GM23338 (cell line): ENCODE data around the gene NTRK3. TPM values are rescaled to one million over a fixed set of nuclear protein-coding genes. Genes with fewer than 3 reads are reported as not detected.

Experiments used
- ATAC-seq: fragments of 200-7000 bp; cut with Tn5 transposase; 3 replicates; pipeline ENCODE4 v1.9.1; 2020
- DNase-seq: peaks from one replicate; pipeline ENCODE4 v3.0.0-alpha.2; 2015; ENCODE audit warnings: low spot score
- H2AFZ ChIP-seq: fragments of 200-600 bp; sonication (generic); 2 replicates; pipeline ENCODE4 v1.8.0; 2016; ENCODE audit warnings: antibody characterized with exemption, mild to moderate bottlenecking, moderate library complexity
- H3F3A ChIP-seq: fragments of 200-600 bp; sonication (generic); replicated peaks from 2 replicates; pipeline ENCODE4 v1.8.0; 2017; ENCODE audit warnings: antibody characterized with exemption, mixed run types, low read depth
- H3K27ac ChIP-seq: fragments of 200-600 bp; sonication (generic); 2 replicates; pipeline ENCODE4 v1.6.1; 2016; ENCODE audit warnings: low read depth
- H3K27me3 ChIP-seq: fragments of 200-600 bp; sonication (generic); 2 replicates; pipeline ENCODE4 v1.8.0; 2016; ENCODE audit warnings: mild to moderate bottlenecking, mixed run types, moderate library complexity; ENCODE audit not compliant: insufficient read depth
- H3K36me3 ChIP-seq: fragments of 200-600 bp; sonication (generic); 2 replicates; pipeline ENCODE4 v1.8.0; 2016; ENCODE audit warnings: mild to moderate bottlenecking; ENCODE audit not compliant: insufficient read depth
- H3K4me1 ChIP-seq: fragments of 200-600 bp; sonication (generic); 2 replicates; pipeline ENCODE4 v1.8.0; 2016; ENCODE audit warnings: mild to moderate bottlenecking, moderate library complexity; ENCODE audit not compliant: insufficient read depth
- H3K4me2 ChIP-seq: fragments of 200-600 bp; sonication (generic); 2 replicates; pipeline ENCODE4 v1.7.1; 2017; ENCODE audit warnings: mixed run types
- H3K4me3 ChIP-seq: fragments of 200-600 bp; sonication (generic); 2 replicates; pipeline ENCODE4 v1.6.1; 2016; ENCODE audit warnings: mixed run types
- H3K79me2 ChIP-seq: fragments of 200-600 bp; sonication (generic); replicated peaks from 2 replicates; pipeline ENCODE4 v1.8.0; 2017; ENCODE audit warnings: mild to moderate bottlenecking; ENCODE audit not compliant: insufficient read depth
- H3K9me2 ChIP-seq: fragments of 200-600 bp; sonication (generic); 2 replicates; pipeline ENCODE4 v1.8.0; 2017; ENCODE audit not compliant: insufficient read depth
- H4K20me1 ChIP-seq: fragments of 200-600 bp; sonication (generic); replicated peaks from 2 replicates; pipeline ENCODE4 v1.8.0; 2017; ENCODE audit warnings: mild to moderate bottlenecking; ENCODE audit not compliant: insufficient read depth
- H3K27ac Mint-ChIP-seq: 2 replicates; pipeline ENCODE4 v1.8.0; 2020; ENCODE audit warnings: inconsistent platforms, mild to moderate bottlenecking, moderate library complexity, mixed read lengths
- H3K27me3 Mint-ChIP-seq: 3 replicates; pipeline ENCODE4 v1.8.0; 2022; ENCODE audit warnings: low read depth, mild to moderate bottlenecking, moderate library complexity, mixed read lengths, inconsistent platforms; ENCODE audit not compliant: insufficient read depth, poor library complexity
- H3K36me3 Mint-ChIP-seq: 3 replicates; pipeline ENCODE4 v1.8.0; 2021; ENCODE audit warnings: low read depth, mild to moderate bottlenecking, inconsistent platforms, moderate library complexity, mixed read lengths
- H3K4me1 Mint-ChIP-seq: 3 replicates; pipeline ENCODE4 v1.8.0; 2020; ENCODE audit warnings: mild to moderate bottlenecking, inconsistent platforms, mixed read lengths
- H3K4me3 Mint-ChIP-seq: 3 replicates; pipeline ENCODE4 v1.8.0; 2021; ENCODE audit warnings: moderate library complexity, mild to moderate bottlenecking, inconsistent platforms, mixed read lengths
- H3K9me3 Mint-ChIP-seq: 3 replicates; pipeline ENCODE4 v1.8.0; 2020; ENCODE audit warnings: moderate library complexity, mild to moderate bottlenecking, inconsistent platforms, mixed read lengths
- ZNF114 ChIP-seq: fragments of 250-450 bp; sonication (Bioruptor Pico); IDR thresholded peaks from 2 replicates; pipeline ENCODE4 v1.5.0; 2020; ENCODE audit warnings: mild to moderate bottlenecking, moderate library complexity
- ZNF462 ChIP-seq: fragments of 250-450 bp; sonication (Bioruptor Pico); IDR thresholded peaks from 2 replicates; pipeline ENCODE4 v1.5.0; 2020; ENCODE audit warnings: mild to moderate bottlenecking, moderate library complexity
- polyA plus RNA-seq: library from polyadenylated mRNA; unstranded; fragments of >200 nt; fragmentation: Nextera tagmentation; extraction: Ambion mirVana; gene quantifications from 2 replicates; pipeline ENCODE4 v1.2.1, GENCODE V29; 2016
- total RNA-seq: library from RNA; depleted of rRNA; stranded (reverse); fragments of >200 nt; shearing (Covaris generic); gene quantifications from 2 replicates; pipeline ENCODE4 v1.2.3, GENCODE V29; 2014
- TF ChIP-seq, protein P1 (sequence below): IDR thresholded peaks from one replicate; pipeline ENCODE4 v1.6.1; 2018; ENCODE audit warnings: antibody characterized with exemption; ENCODE audit not compliant: unreplicated experiment
- TF ChIP-seq, protein P2 (sequence below): IDR thresholded peaks from 2 replicates; pipeline ENCODE4 v1.6.1; 2016; ENCODE audit warnings: antibody characterized with exemption

The NTRK3 gene
- total and polyA plus RNA-seq, 2 experiments from 2014 or later: 3.1 to 5.3 TPM

DNA sequence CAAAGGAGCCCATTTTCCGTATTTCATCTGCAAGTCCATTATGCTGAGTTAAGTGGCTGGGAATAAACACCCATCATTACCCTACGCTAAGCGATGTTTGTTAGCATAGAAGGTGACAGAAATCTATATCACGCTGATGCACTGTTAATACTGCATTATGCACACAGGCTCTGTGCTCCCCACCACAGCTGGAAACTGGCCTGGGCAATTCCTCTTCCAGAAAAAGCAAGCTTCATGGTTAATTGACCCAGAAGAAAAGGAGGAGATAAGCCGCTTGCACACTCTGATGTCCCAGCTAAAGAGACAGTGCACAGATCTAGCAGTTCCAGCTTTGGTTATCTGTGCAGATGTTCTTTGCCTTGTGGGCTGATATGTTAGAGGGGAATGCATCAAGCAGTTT lies 232.6 kb downstream of the NTRK3 start (continued):
- TF ChIP-seq, protein P1, sequence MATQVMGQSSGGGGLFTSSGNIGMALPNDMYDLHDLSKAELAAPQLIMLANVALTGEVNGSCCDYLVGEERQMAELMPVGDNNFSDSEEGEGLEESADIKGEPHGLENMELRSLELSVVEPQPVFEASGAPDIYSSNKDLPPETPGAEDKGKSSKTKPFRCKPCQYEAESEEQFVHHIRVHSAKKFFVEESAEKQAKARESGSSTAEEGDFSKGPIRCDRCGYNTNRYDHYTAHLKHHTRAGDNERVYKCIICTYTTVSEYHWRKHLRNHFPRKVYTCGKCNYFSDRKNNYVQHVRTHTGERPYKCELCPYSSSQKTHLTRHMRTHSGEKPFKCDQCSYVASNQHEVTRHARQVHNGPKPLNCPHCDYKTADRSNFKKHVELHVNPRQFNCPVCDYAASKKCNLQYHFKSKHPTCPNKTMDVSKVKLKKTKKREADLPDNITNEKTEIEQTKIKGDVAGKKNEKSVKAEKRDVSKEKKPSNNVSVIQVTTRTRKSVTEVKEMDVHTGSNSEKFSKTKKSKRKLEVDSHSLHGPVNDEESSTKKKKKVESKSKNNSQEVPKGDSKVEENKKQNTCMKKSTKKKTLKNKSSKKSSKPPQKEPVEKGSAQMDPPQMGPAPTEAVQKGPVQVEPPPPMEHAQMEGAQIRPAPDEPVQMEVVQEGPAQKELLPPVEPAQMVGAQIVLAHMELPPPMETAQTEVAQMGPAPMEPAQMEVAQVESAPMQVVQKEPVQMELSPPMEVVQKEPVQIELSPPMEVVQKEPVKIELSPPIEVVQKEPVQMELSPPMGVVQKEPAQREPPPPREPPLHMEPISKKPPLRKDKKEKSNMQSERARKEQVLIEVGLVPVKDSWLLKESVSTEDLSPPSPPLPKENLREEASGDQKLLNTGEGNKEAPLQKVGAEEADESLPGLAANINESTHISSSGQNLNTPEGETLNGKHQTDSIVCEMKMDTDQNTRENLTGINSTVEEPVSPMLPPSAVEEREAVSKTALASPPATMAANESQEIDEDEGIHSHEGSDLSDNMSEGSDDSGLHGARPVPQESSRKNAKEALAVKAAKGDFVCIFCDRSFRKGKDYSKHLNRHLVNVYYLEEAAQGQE: no peak
- no peak for TF ChIP-seq ZNF114 (CRISPR knock-in tag)
- TF ChIP-seq, protein P2, sequence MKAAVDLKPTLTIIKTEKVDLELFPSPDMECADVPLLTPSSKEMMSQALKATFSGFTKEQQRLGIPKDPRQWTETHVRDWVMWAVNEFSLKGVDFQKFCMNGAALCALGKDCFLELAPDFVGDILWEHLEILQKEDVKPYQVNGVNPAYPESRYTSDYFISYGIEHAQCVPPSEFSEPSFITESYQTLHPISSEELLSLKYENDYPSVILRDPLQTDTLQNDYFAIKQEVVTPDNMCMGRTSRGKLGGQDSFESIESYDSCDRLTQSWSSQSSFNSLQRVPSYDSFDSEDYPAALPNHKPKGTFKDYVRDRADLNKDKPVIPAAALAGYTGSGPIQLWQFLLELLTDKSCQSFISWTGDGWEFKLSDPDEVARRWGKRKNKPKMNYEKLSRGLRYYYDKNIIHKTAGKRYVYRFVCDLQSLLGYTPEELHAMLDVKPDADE: no peak

GRCh38 chr15:88022716-88023115 lies 233.8 kb downstream of the NTRK3 start:
- Histone ChIP-seq H4K20me1 (no peaks in the 10 kb centered on the region), H3K4me1 (no peaks in the 10 kb centered on the region; the same call in 1 of the 2 replicates), H3K27me3 (no peaks in the 10 kb centered on the region), H3K4me3 (no peak overlapping the region), H3K27ac (no peak overlapping the region), H3K4me2 (no peak overlapping the region), H3K9me2 (peaks cover 4% of the 10 kb centered on the region; the same call in 1 of the 2 replicates), H3K79me2 (no peaks in the 10 kb centered on the region), H2AFZ (no peak overlapping the region), H3F3A (no peaks in the 10 kb centered on the region), H3K36me3 (no peaks in the 10 kb centered on the region)
- H3K27me3 Mint-ChIP-seq: no peaks in the 10 kb centered on the region
- peaks cover 9% of the 10 kb centered on the region for H3K4me1 Mint-ChIP-seq
- ATAC-seq (no peak), DNase-seq (no peak)
- TF ChIP-seq, protein P1: no peak
- no peak for TF ChIP-seq ZNF462 (CRISPR knock-in tag)
- no peak overlapping the region for H3K4me3 Mint-ChIP-seq
- no peak overlapping the region for H3K27ac Mint-ChIP-seq
- no peaks in the 10 kb centered on the region for H3K9me3 Mint-ChIP-seq
- no peaks in the 10 kb centered on the region; the same call in 2 of the 3 replicates for H3K36me3 Mint-ChIP-seq
